Activated CD4-positive, alpha-beta T cell treated with anti-CD3 and anti-CD28 coated beads, Interleukin-2, amount 50 U/mL, for 4 hours (primary cell): ENCODE data around the gene CYFIP1.

Experiments used
- DNase-seq, 2 experiments: peaks; one replicate each; pipeline ENCODE4 v3.0.0-alpha.2; 2020

CYFIP1 gene

DNA sequence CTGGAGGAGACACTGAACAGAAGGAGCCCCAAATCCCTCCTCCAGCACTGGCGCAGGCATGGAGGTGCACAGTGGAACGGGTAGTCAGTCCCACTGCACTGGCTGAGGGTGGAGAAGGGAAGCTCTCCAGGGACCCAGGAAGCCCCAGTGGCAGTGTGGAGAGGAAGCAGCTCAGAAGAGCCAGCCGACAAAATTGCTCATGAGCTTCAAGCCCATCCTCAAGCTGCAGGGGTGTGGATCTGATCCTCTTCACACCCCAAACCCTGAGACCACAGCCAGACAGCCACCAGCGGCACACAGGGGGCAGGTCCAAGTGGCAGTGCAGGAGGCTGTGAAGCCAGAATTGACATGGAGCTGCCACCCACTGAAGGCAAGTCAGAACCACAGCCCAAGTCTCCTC, 32.1 kb downstream of the CYFIP1 start:
- DNase-seq, result no peak

DNA sequence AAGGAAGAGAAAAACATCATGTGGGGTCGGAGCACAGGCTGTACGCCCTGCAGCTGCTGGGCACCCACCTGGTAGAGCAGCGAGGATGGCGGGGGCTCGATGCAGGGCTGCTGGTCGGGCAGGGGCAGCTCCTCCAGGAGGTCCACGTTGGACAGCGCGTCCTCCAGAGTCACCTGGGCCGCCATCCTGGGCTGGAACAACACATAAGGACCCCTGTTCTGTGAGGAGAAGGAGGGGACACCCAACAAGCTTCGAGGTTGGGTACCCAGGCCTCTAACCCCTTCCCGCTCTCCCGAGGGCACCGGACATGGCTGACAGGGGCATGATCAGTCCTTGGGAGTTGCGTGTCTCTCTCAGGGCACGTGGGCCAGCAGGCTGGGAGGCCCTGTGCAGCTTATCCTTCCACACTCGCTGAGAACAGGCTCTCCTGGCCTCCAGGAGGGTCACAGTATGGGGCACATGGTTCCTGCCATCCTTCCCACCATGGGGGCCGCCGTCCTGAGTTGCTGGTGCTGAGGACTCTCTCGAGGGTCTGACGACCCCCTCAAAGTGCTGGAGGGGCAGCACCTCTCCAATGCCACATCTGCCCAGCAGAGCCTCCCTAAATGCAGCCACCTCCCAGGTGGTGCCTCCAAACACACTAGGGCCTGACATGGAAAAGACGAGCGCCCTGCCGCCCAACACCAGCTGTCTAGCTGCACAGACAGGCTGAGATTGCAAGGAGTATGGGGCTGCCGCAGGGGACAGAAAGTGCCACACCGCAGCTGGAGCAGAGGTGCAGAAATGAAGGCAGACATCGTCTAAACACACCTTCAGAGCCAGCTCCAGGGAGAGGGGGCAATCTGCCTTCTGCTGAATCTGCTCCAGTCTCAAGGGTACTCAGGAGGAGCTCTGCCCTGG, 32.8 kb downstream of the CYFIP1 start:
- no peak for DNase-seq

DNA sequence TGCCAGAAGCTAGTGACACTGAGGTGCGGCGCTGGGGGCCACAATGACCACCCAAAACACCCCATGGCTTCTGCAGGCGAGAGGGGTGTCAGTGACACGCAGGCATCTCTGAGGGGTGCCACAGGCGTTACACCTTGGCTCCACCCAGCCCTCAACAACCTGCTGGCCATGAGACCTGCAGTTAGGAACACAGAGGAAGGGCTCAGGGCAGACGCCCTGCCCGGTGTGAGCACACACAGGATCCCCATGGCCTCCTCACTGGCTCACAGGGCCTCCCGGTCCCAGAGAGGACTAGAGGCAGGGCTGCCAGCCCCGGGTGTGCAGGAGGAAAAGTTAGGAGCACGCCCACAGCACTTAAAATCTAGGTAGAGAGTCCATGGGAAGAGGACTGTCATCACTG, 35.1 kb downstream of the CYFIP1 start:
- no peak for DNase-seq

DNA sequence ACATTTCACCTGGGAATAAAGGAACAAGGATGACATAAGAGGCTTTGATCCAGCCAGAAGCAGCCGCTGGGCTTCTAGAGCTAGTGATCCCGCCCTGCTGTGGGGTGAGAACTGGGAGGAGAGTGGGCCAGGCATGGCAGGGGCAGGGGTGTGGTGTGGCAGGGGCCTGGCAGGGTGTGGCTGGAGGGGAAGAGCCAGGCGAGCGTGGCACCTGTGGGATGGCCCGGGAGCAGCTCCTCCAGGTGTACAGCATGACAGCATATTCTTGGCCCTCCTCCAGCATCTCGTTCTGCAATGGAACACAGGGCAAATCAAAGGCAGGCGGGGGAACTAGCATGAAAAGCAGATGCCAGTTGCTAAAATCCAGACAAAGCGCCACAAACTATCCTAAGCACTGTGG, 35.5 kb downstream of the CYFIP1 start:
- DNase-seq, result no peak

DNA sequence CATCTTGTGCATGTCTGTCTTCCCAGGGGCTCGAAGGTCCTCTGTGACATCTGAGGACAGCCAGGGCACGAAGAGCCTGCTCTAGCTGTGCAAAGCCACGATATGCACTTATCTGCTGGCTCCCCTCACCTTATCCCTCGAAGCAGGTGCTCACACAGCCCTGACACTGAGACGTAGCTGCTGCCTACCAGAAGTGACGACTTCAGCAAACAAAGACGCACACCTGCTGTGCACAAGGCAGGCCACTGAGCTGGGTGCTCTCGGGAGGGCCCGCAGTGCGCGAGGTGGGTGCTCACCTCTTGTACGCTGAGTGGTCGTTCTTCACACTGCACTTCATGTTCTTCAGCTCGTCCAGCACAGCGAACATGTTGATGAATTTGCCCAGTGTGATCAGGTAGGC, 37.3 kb downstream of the CYFIP1 start:
- no peak for DNase-seq

DNA sequence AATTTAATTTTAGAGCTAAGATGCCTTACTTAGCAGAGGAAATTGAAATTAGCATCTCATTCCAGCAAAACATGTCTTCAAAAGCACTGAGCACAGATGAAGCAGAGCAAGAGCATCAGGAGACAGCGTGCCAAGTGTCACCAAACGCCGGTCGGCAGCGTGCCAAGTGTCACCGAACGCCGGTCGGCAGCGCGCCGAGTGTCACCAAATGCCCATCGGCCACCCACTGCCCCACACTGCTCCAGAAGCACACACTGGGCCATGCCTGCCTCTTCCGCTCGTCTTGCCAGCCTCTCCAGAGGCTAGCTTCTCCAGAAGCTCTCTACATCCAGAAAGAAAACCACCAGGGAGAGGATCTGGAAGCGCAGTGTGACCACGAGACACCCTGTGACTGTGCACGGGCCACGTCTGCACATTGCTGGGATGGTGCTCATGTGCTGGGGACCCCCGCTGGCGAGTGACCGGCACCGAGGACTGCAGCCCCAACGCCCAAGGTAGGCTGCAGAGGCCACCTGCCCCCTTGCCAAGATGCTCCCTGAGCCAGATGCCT, 37.8 kb downstream of the CYFIP1 start:
- DNase-seq, result no peak

DNA sequence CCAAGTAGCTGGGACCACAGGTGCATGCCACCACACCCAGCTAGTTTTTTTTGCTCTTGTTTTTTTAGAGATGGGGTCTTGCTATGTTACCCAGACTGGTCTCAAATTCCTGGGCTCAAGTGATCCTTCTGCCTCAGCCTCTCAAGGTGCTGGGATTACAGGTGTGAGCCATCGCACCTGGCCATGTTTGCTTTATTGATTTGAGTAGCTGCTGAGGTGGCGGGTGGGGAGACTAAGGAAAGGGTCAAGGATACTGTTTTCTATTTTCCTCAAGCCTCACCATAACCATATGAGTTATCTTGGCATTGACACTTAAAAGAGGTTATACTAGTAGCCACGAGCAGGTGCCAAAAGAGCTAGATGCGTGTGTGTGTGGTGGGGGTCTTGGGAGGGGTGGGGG, 39.0 kb downstream of the CYFIP1 start:
- DNase-seq, result no peak

DNA sequence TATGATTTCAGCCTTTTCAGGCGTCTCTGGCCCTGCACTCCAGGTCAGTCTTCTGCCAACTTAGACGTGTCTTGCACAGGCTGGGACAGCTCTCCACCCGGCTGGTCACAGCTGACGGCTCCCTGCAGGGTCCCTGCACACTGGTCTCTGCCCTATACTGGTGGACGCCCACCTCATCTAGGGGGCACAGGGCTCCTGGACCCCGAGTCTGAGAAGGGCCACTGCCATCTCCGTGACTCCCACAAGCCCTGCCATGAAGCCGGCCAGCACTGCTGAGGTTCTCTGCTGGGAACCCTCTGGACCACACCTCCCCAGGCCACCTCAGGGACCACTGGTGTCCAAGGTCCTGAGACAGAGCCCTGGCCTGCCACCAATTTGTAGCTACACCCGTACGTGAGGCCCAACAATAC, 40.5 kb downstream of the CYFIP1 start:
- no peak for DNase-seq

DNA sequence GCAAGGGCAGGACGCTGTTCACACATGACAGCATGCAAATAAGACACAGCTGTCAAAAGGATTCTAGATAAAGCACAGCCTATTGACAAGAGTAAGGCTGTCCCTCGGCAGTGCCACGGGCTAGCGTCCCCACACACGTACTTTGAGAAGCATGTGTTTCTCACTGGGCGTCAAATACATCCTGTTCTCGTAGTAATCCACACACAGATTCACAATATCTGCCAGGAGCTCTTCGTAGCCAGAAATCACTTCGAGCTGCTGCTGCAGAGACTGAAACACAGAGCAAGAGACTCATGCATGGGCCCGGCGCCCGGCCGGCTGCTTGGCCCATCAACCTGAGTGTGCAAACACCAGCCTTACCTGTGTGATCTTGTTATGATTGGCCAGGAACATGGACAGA, 41.1 kb downstream of the CYFIP1 start:
- DNase-seq, result no peak

DNA sequence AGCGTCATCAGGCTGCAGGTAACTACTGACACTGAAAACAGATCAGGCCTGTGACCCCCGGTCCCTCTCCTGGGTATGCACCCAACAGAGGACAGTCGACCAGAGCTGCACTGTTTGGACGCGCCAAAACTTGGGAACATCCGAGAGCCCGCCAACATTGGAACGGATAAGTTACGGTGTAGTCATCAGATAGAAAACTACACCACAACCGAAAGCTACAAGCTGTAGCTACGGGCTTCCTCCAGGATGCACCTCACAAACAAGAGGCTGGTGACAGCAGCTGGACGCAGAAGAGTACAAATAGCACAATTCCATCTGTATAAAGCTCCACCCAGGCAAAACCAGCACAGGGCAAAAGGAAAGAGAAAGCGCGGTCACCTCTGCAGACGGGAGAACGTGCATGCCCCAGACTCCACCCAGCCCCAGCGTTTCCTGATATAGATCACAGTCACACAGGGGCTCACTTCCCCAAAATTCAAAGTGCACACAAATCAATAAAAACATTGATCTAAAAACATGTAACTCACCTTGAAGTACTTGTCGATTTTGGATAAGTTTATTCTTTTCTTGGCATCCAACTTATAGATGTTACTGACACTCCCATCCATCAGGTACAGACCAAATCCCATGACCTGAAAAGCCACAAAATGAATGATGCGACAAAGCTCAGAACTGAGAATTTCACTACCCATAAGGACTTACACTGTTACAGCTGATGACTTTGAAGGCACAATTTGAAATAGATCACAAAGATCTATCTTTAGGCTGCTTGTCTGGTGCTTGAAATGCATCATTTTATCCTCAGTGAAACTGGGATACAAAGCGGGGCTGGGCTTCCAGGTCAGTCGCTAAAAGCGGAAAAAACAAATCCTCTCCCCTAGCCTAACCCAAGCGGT, 43.3 kb downstream of the CYFIP1 start:
- no peak for DNase-seq

DNA sequence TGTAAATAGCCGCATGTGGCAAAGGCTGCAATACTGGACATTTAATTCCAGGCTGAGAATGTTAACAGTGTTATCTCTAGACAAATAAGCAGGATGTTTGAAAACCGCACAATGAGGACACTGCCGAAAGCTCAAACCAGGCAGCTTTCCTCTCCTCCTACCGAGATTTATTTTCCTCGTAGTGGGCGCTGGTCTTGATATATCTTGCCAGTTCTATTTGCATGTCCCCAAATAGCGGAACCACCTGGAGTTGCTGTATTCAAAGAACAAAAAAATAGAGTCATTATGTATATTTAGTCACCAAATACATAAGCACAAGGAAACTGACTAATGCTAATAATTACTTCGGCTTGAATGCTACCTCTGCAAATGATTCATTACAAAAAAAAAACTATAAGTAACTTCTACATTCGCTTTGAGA, 46.5 kb downstream of the CYFIP1 start:
- no peak for DNase-seq

DNA sequence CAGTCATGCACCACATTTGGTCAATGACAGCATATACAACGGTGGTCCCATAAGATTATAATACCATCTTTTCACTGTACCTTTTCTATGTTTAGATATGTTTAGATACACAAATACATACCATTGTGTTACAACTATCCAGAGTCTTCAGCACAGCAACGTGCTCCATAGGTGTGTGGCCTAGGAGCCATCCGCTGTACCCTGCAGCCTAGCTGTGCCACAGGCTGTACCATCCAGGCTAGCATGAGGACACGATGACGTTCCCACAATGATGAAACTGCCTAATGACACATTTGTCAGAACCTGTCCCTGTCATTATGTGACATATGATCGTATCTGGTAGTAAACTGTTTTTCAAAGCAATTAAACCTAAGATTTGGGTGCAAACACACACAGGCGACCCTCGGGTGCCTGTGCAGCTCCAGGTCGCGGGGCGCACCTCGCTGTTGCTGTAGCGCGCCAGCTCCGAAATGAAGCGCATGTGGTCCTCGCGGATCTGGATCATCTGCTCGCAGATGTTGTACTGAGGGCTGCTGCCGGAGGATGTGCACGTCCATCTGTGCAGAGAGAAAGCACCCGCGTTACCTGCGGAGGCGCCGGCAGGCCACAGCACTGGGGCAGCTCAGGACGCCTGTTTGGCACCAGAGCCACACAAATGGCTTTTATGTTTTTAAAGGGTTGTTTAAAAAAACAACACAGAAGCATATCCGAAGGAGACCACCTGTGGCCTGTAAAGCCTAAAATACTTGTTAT, 48.2 kb downstream of the CYFIP1 start:
- DNase-seq, result no peak

DNA sequence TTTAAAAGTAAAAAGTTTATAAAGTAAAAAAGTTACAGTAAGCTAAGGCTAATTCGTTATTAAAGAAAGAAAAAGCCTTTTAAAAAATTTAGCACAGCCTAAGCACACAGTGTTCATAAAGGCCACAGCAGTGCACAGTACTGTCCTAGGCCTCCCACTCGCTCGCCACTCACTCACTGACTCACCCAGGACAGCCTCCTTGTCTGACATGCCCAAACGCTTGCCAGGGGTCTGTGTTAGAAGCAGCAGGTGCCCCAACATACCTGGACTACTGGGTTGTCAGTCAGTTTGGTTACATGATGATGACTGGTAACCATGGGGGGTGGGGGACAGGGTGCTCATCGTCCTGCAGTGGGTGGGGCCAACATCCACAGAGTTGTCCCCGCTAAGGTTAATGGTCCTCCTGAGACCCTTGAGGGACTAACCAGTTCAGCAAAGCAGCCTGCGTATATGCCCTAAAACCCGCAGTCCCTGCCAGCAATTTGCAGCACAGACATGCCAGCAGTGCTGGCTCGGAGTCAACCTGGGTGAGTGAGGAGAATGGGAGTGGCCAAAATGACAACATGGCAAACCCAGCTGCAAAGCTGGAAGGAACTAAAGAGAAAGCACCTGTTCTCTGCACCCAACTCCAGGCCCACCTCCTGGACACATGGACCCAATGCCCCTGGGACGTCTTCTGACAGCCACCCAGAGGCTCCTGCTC, 49.2 kb downstream of the CYFIP1 start:
- no peak for DNase-seq

DNA sequence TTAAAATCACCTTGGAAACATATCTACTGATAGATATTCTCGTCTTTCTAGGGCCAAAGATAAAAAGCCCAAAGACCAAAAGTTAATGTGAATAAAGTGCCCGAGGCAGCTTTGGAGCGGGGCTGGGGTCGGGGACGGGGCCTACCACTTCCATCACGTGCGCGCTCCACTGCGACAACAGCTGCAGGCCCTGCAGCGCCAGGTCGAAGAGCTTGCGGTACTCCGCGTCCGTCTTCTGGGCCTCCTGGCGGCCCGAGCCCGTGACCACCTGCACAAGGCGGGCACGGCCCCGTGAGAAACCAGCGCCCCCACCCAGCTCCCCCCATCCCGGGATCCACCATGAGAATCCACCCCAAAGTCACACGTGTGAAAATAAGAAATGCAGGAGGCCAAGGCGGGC, 52.4 kb downstream of the CYFIP1 start:
- DNase-seq, result no peak

DNA sequence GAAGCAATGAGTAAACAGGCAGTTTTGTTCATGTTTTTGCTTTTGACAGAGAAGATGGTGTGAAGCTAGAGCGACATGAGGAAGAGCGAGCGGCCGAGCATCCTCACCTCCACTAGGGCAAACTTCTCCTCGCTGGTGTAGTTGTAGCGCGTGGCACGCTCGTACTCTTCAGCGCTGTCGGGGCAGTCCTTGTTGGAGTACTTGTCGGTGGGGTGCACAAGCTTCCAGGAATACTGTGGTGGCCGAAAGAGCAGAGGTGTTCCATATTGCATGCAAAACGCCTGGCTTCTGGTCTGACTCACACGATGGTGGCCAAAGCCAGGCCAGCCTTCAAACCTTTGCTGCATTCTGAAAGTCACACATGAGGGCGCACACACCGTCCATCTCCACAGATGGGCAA, 54.3 kb downstream of the CYFIP1 start:
- DNase-seq, result no peak

DNA sequence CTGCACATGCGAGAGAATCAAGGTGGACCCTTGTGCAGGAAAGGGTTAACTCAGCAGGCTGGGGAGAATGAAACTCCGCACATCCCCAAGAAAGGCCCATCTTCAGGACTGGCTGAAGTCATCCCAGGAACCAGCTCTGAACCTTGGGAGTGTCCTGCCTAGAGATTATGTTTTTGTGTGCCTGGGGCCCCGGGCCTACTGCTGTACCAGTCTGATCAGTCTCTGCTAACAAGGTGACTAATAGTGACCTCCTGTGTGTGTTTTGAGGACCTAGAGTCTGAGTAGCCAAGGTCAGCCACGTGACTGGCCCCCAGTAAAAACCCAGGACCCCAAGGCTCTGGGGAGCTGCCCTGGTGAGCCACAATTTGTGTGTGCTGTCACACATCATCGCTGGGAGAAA, 58.2 kb downstream of the CYFIP1 start:
- no peak for DNase-seq

DNA sequence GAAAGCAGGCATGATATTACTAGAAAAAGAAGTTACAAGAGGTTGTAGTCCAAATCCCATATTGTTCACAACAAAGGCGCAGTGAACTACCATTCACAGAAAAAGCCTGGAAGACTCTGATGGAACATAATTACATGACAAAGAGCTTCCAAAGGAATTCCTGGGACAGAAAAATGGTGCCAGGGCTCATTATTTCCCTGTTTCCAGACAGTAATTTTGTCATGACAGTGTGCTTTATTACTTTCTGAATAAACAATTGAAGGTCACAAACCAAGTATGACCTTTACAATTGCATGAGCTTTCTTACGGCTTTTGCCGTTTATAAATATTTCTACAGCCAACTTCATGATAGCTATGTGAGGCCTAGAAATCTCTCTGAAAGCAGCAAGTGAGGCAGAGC, 61.0 kb downstream of the CYFIP1 start:
- no peak for DNase-seq

DNA sequence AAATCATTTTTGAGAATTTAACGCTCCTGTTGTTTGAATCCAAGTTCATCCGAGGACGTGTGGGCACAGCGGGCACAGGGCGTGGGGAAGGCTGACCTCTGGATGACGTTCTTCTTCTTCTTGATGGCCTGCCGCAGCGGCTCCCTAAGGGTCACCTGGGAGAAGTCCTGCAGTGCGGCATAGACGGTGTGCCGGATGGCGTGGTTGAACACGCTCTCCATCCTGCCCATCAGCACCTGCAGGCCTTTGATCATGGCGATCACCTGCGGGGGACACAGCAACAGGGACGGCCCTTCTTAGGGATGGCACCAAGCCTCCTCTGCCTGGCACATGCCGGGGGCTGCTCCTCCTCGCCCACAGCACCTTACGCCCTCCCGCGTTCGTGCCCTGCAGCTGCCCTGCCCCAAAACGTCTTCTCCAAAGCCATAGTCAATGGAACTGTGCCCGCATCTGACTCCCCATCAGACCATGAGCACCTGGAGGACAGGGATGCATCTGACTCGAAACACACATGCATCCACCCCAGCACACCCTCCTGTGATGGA, 61.5 kb downstream of the CYFIP1 start:
- DNase-seq, result no peak

DNA sequence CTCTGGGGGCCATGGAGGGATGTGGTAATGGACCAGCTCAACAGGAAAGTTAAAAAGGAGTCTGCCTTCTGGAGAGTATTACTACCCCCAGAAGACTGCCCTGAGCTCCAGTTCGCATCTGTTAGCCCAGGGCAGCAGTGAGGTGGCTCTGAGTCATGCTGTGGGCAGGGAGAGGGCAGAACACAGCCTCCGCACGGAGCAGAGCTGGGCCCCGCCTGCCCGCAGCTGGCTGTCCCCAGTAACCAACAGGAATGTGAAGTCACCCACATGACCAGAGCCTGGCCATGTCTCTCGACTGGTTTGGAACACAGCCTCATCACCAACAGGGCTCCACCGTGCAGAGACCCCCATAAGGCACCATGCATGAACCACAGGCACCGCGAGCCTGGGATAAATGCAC, 62.1 kb downstream of the CYFIP1 start:
- DNase-seq, result no peak

DNA sequence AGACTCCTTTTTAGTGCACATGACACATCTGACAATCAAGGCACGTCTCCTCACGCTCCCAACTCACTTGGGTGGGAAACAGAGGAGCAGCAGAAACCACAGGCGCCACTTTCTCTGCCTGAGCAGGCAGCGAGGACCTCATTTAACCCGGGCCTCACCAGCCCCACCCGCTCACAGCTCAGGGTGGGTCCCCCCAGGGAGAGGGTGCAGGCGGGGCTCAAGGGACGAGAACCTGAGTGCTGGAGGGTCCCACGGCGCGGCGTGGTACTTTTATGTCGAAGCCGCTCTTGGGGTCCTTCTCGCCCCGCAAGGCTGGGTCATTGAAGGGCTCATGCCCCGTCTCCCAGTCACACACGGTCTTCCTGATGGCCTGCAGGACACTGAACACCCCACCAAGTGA, 62.6 kb downstream of the CYFIP1 start:
- no peak for DNase-seq

DNA sequence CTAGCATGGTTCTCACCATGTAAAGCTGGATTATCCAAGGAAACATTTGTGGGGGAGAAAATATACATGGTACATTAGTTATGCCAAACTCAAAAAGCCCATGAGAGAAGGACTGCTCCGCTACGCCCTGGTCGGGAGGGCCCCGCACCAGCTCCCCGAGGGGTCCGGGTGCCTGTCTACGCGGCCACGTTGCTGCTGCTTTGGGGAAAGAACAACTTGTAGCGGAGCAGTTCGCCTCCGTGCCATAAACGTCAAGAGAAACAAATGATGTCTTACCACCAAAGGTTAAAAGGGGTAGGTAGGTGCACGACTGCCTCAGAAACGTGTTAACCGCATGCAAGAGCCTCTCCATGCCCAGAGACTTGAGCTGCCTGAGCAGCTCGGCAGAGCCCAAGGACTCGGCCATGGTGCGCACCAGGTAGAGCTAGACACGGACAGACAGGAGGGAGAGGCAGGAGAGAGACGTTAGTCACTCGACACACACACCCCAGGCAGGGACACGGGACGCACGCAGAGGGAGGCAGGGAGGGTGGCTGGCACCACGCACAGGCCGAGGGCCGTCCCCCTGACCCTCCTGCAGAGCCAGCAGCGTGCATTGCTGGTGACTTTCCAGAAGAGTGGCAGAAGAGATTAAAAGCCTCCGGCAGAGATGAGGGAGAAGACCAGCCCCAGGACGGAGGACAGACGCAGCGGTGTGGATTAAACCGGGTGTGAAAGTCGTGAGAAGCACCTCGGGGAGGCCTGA, 63.4 kb downstream of the CYFIP1 start:
- DNase-seq, result no peak
